SK-N-SH treated with all-trans-retinoic acid at 6 μM for 48 hours (cell line): ENCODE results near the gene ELFN2.

Experiments used
- CREB5 ChIP-seq: fragments of 250-450 bp; sonication (Bioruptor Pico); IDR thresholded peaks from 2 replicates; pipeline ENCODE4 v1.5.1; 2020; ENCODE audit warnings: low read depth, mild to moderate bottlenecking, moderate library complexity
- ISL1 ChIP-seq: fragments of 250-450 bp; sonication (Bioruptor Pico); IDR thresholded peaks from 2 replicates; pipeline ENCODE4 v2.1.2; 2022; ENCODE audit warnings: mild to moderate bottlenecking, moderate library complexity
- PATZ1 ChIP-seq: fragments of 250-450 bp; sonication (Bioruptor Pico); IDR thresholded peaks from 2 replicates; pipeline ENCODE4 v1.8.0; 2020; ENCODE audit warnings: mild to moderate bottlenecking, moderate library complexity, borderline replicate concordance
- PPARA ChIP-seq: fragments of 250-450 bp; sonication (Bioruptor Pico); IDR thresholded peaks from 2 replicates; pipeline ENCODE4 v1.5.0; 2020; ENCODE audit warnings: mild to moderate bottlenecking, borderline replicate concordance
- RARB ChIP-seq: fragments of 250-450 bp; sonication (Bioruptor Pico); IDR thresholded peaks from 2 replicates; pipeline ENCODE4 v1.8.0; 2021; ENCODE audit warnings: mild to moderate bottlenecking, moderate library complexity
- ZC3H10 ChIP-seq: fragments of 250-450 bp; sonication (Bioruptor Pico); IDR thresholded peaks from 2 replicates; pipeline ENCODE4 v1.5.1; 2021; ENCODE audit warnings: mild to moderate bottlenecking, moderate library complexity
- ZFP30 ChIP-seq: fragments of 450-650 bp; formaldehyde crosslinking; IDR thresholded peaks from 2 replicates; pipeline ENCODE4 v1.5.0; 2022; ENCODE audit warnings: mild to moderate bottlenecking, moderate library complexity
- ZNF70 ChIP-seq: fragments of 450-650 bp; formaldehyde crosslinking; IDR thresholded peaks from 2 replicates; pipeline ENCODE4 v1.5.0; 2020; ENCODE audit warnings: mild to moderate bottlenecking, moderate library complexity

GRCh38 chr22:37397226-37397625, 30.1 kb downstream of the ELFN2 start:
- TF ChIP-seq CREB5 (CRISPR knock-in tag) (no peak), PPARA (no peak), PATZ1 (CRISPR knock-in tag) (no peak), ZC3H10 (CRISPR knock-in tag) (no peak), ZNF70 (CRISPR knock-in tag) (no peak), ISL1 (CRISPR knock-in tag) (no peak), RARB (CRISPR knock-in tag) (no peak), ZFP30 (CRISPR knock-in tag) (no peak)
